GM12878 (cell line): ENCODE results near the gene TRPM5. TPM values are rescaled to one million over a fixed set of nuclear protein-coding genes. Genes with fewer than 3 reads are reported as not detected.

Experiments
- ATAC-seq: fragments of 200-7000 bp; cut with Tn5 transposase; 3 replicates; pipeline ENCODE4 v1.9.1; 2020; ENCODE audit warnings: mild to moderate bottlenecking, moderate library complexity
- BruUV-seq: library from RNA; stranded (reverse); fragments of 400-500 nt; replicated peaks from 2 replicates; lab custom pipeline; 2021; lab: Mats Ljungman, UMichigan
- CTCF ChIA-PET: fragments of 300-600 bp; sonication (Branson Sonifier 250); formaldehyde crosslinking; extraction: SDS; loops from one replicate; lab custom pipeline; 2021; ENCODE audit warnings: inconsistent platforms; lab: Yijun Ruan, JAX
- POLR2A ChIA-PET: fragments of 350-600 bp; formaldehyde crosslinking; extraction: SDS; loops from one replicate; lab custom pipeline; 2021; ENCODE audit warnings: inconsistent platforms; lab: Charles Lee
- RAD21 ChIA-PET: fragments of 300-600 bp; sonication (Branson Sonifier 250); formaldehyde crosslinking; loops from one replicate; lab custom pipeline; 2023; ENCODE audit warnings: antibody characterized with exemption; ENCODE audit not compliant: unreplicated experiment; lab: Charles Lee
- SMC1A ChIA-PET: fragments of 300-600 bp; sonication (Branson Sonifier 250); formaldehyde crosslinking; loops from one replicate; lab custom pipeline; 2023; ENCODE audit not compliant: unreplicated experiment, uncharacterized antibody; lab: Charles Lee
- DNase-seq: peaks from one replicate; pipeline ENCODE4 v3.0.0-alpha.2; 2011; ENCODE audit warnings: low read depth, low spot score
- FAIRE-seq: peaks from 3 replicates; lab custom pipeline; 2011; peaks lifted over from hg19 to GRCh38; lab: Jason Lieb, UNC
- H2AFZ ChIP-seq: 2 replicates; pipeline ENCODE4 v1.6.0; 2011; ENCODE audit warnings: low read depth, low read length, control low read depth; ENCODE audit not compliant: control insufficient read depth
- H3K27ac ChIP-seq: 2 replicates; pipeline ENCODE4 v1.5.1; 2011; ENCODE audit warnings: control low read depth; ENCODE audit not compliant: control insufficient read depth, insufficient read depth
- H3K27me3 ChIP-seq, 2 experiments: replicated peaks in 1 of 2; 2 replicates each; pipeline versions ENCODE4 v1.6.0 to v1.6.1; 2011; ENCODE audit warnings: low read length in 1 of 2; ENCODE audit not compliant: control insufficient read depth in 2 of 2, insufficient read depth in 2 of 2
- H3K36me3 ChIP-seq, 2 experiments: 2 replicates each; pipeline ENCODE4 v1.5.1; 2011; ENCODE audit warnings: low read length in 1 of 2; ENCODE audit not compliant: control insufficient read depth in 2 of 2, insufficient read depth in 2 of 2
- H3K4me1 ChIP-seq: 2 replicates; pipeline ENCODE4 v1.6.1; 2011; ENCODE audit warnings: mild to moderate bottlenecking, low read length, moderate library complexity, mixed read lengths; ENCODE audit not compliant: control insufficient read depth, insufficient read depth
- H3K4me2 ChIP-seq: 2 replicates; pipeline ENCODE4 v1.6.0; 2011; ENCODE audit warnings: control low read depth; ENCODE audit not compliant: control insufficient read depth, insufficient read depth
- H3K4me3 ChIP-seq: fragments of 200-600 bp; sonication (generic); 2 replicates; pipeline ENCODE4 v1.5.1; 2016
- H3K79me2 ChIP-seq: 2 replicates; pipeline ENCODE4 v1.6.0; 2011; ENCODE audit warnings: low read length; ENCODE audit not compliant: control insufficient read depth, insufficient read depth
- H3K9ac ChIP-seq: 2 replicates; pipeline ENCODE4 v1.8.0; 2011; ENCODE audit warnings: low read length, control low read depth, mixed read lengths; ENCODE audit not compliant: control insufficient read depth, insufficient read depth
- H3K9me3 ChIP-seq: replicated peaks from 3 replicates; pipeline ENCODE4 v1.5.1; 2011; ENCODE audit warnings: mild to moderate bottlenecking, low read length; ENCODE audit not compliant: control insufficient read depth, insufficient read depth
- H4K20me1 ChIP-seq: 2 replicates; pipeline ENCODE4 v1.6.0; 2011; ENCODE audit not compliant: control insufficient read depth, insufficient read depth
- ATF3 ChIP-seq: IDR thresholded peaks from 2 replicates; pipeline ENCODE4 v1.6.1; 2011; ENCODE audit warnings: low read depth, mild to moderate bottlenecking, low read length, moderate library complexity, borderline replicate concordance; ENCODE audit errors: extremely low read depth
- DPF2 ChIP-seq: fragments of 450-650 bp; IDR thresholded peaks from 2 replicates; pipeline ENCODE4 v1.6.1; 2017; ENCODE audit warnings: mild to moderate bottlenecking
- EZH2 ChIP-seq: IDR thresholded peaks from 2 replicates; pipeline ENCODE4 v1.6.1; 2012; ENCODE audit warnings: low read depth, mild to moderate bottlenecking, control low read depth, inconsistent platforms, low read length, borderline replicate concordance; ENCODE audit not compliant: control insufficient read depth
- HDAC2 ChIP-seq: fragments of 200-600 bp; sonication (generic); IDR thresholded peaks from 2 replicates; pipeline ENCODE4 v1.6.1; 2017
- IKZF1 ChIP-seq: fragments of 450-650 bp; conservative IDR thresholded peaks from 2 replicates; pipeline ENCODE4 v1.6.1; 2017; ENCODE audit warnings: antibody characterized with exemption, mild to moderate bottlenecking
- NFYA ChIP-seq: IDR thresholded peaks from 2 replicates; pipeline ENCODE4 v1.6.1; 2011; ENCODE audit warnings: low read depth, mild to moderate bottlenecking, low read length, improper control_type of control experiment, borderline replicate concordance
- NR2F1 ChIP-seq: fragments of 450-650 bp; conservative IDR thresholded peaks from 2 replicates; pipeline ENCODE4 v1.6.1; 2017; ENCODE audit warnings: mild to moderate bottlenecking
- RBBP5 ChIP-seq: fragments of 200-600 bp; sonication (generic); conservative IDR thresholded peaks from 2 replicates; pipeline ENCODE4 v1.6.1; 2016
- RUNX3 ChIP-seq: IDR thresholded peaks from 2 replicates; pipeline ENCODE4 v1.6.1; 2012; ENCODE audit warnings: low read length, inconsistent platforms
- SUPT20H ChIP-seq: IDR thresholded peaks from 2 replicates; pipeline ENCODE4 v1.6.1; 2011; ENCODE audit warnings: low read depth, mild to moderate bottlenecking, low read length, moderate library complexity, borderline replicate concordance; ENCODE audit not compliant: control insufficient read depth
- TCF3 ChIP-seq: IDR thresholded peaks from 2 replicates; pipeline ENCODE4 v1.6.1; 2012; ENCODE audit warnings: low read depth, mild to moderate bottlenecking, low read length, borderline replicate concordance; ENCODE audit not compliant: insufficient read depth
- ZNF622 ChIP-seq: fragments of 450-650 bp; IDR thresholded peaks from 2 replicates; pipeline ENCODE4 v1.6.1; 2017; ENCODE audit warnings: mild to moderate bottlenecking, inconsistent platforms
- ZSCAN29 ChIP-seq: fragments of 450-650 bp; IDR thresholded peaks from 2 replicates; pipeline ENCODE4 v1.6.1; 2017; ENCODE audit warnings: mild to moderate bottlenecking, moderate library complexity
- WGBS: methylation state at CpG from one replicate; pipeline ENCODE4 v1.1.6; 2016; ENCODE audit warnings: low lambda C conversion rate; ENCODE audit not compliant: insufficient replicate concordance, insufficient coverage; ENCODE audit errors: missing lambda C conversion rate; 5-methylcytosine and 5-hydroxymethylcytosine counted together
- in situ Hi-C: fragments of 300-500 bp; cut with MboI; formaldehyde crosslinking; loops from 9 replicates; pipeline ENCODE4 v1.14.3; 2018; ENCODE audit warnings: mixed read lengths
- intact Hi-C: fragments of 100-400 bp; cut with micrococcal nuclease; formaldehyde crosslinking; loops from one replicate; pipeline ENCODE4 v1.14.2; 2022; ENCODE audit not compliant: unreplicated experiment
- polyA plus RNA-seq, 11 experiments: library from polyadenylated mRNA; depleted of rRNA in 4 of 11; unstranded in 6 of 11; stranded (reverse) in 5 of 11; fragments of >200 nt; fragmentation: Nextera tagmentation in 4 of 11; fragmentation: Illumina TruSeq in 1 of 11; extraction: Ambion mirVana in 4 of 11; extraction: Trizol in 1 of 11; gene quantifications; 1 replicate in 1 of 11; 2 replicates in 10 of 11; pipeline versions ENCODE4 v1.2.1 to v1.2.3, GENCODE V29; 2011 to 2016; ENCODE audit warnings: inconsistent platforms in 2 of 11, missing spikeins in 2 of 11, low read depth in 1 of 11
- total RNA-seq, 4 experiments: library from RNA; depleted of rRNA in 3 of 4; stranded (reverse); fragments of >200 nt in 3 of 4; fragmentation: Illumina TruSeq in 1 of 4; extraction: Trizol in 1 of 4; gene quantifications; 2 replicates each; pipeline versions ENCODE4 v1.2.1 to v1.2.3, GENCODE V29; 2013 to 2021
- TF ChIP-seq, protein P1 (sequence below): IDR thresholded peaks from 2 replicates; pipeline ENCODE4 v1.6.1; 2012; ENCODE audit warnings: low read depth, low read length, improper control_type of control experiment
- TF ChIP-seq, protein P2 (sequence below): fragments of 450-650 bp; IDR thresholded peaks from 2 replicates; pipeline ENCODE4 v1.6.1; 2017; ENCODE audit warnings: mild to moderate bottlenecking, low read depth, inconsistent platforms; ENCODE audit not compliant: poor library complexity, severe bottlenecking

Gene TRPM5
- total and polyA plus RNA-seq, 10 of the 15 experiments (the other 5 are each of a cell fraction or from before 2014, with no cell fraction given) = not detected

- TF ChIP-seq ATF3 = no peak
- TF ChIP-seq RBBP5 = no peak
- TF ChIP-seq ZSCAN29 = no peak
These were observed 33.7 kb downstream of the TRPM5 start (continued) for GRCh38 chr11:2410616-2411015.

DNA sequence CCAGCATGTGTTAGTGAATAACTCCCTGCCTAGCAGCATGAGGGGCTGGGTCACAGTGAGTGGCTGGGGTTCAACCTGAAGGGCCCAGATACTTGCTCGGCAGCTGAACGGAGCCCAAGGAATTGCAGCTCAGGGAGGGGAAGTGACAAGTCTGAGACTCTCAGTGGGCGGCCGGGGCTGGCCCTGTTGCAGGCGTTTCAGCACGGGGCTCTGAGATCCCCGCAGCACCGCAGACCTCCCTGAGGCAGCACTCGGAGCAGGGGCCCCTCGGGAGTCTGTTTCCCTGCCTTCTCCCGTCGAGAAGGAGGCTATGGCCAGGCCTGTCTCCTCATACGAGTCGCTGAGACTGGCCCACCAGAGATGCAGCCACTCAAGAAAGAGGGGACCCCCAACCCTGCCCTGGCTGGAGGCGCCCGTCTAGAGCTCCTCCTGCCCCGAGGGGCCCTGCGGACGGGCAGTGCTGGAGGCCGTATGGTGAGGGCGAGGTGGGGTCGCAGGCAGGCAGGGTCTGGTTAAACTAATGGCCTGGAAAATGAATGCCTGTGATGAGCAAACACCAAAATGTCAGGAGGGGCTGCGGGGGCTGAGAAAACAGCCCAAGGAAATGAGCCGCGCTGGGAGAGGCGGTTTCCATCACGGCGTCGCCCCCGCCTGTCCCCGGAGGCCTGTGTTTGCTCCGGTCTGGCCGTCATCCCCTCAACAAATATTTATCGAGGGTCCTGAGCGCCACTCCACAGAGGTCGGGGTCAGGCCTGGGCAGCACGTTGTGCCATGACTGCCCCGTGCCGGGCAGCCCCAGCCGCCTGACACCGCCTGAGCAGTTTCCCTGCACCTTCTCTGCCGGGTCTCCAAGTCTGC lies 34.5 kb downstream of the TRPM5 start:
- Histone ChIP-seq H3K27ac (no peak overlapping the region), H2AFZ (no peak overlapping the region), H4K20me1 (no peaks in the 10 kb centered on the region), H3K4me2 (no peak overlapping the region), H3K4me1 (no peaks in the 10 kb centered on the region), H3K4me3 (no peak overlapping the region), H3K9me3 (no peaks in the 10 kb centered on the region), H3K36me3 (no peaks in the 10 kb centered on the region), H3K9ac (no peak overlapping the region), H3K27me3 (no peaks in the 10 kb centered on the region), H3K79me2 (no peaks in the 10 kb centered on the region)
- no TSS peak for BruUV-seq
- no peak for ATAC-seq
- no peak for DNase-seq
- intact Hi-C loops (no loop called here), in situ Hi-C loops (no loop called here)
- RAD21 ChIA-PET = interaction anchor here (1.3 kb wide), 1 partner anchor 105 kb away, joined by 3 read pairs; no protein-coding TSS in a partner anchor
- SMC1A ChIA-PET = no interaction called here
- CTCF ChIA-PET = interaction anchor here (1.8 kb wide), 1 partner anchor 10 kb away, joined by 6 read pairs; no protein-coding TSS in a partner anchor
- WGBS = 45% methylated on average over 40 of the region's 42 CpGs
- POLR2A ChIA-PET = no interaction called here
- no peak for FAIRE-seq
- TF ChIP-seq, protein P1, sequence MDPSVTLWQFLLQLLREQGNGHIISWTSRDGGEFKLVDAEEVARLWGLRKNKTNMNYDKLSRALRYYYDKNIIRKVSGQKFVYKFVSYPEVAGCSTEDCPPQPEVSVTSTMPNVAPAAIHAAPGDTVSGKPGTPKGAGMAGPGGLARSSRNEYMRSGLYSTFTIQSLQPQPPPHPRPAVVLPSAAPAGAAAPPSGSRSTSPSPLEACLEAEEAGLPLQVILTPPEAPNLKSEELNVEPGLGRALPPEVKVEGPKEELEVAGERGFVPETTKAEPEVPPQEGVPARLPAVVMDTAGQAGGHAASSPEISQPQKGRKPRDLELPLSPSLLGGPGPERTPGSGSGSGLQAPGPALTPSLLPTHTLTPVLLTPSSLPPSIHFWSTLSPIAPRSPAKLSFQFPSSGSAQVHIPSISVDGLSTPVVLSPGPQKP = no peak
- TF ChIP-seq SUPT20H (no peak), NFYA (no peak), ZNF622 (no peak), NR2F1 (no peak), HDAC2 (no peak), IKZF1 (no peak), DPF2 (no peak), TCF3 (no peak), RUNX3 (no peak), EZH2 (no peak)
- TF ChIP-seq, protein P2, sequence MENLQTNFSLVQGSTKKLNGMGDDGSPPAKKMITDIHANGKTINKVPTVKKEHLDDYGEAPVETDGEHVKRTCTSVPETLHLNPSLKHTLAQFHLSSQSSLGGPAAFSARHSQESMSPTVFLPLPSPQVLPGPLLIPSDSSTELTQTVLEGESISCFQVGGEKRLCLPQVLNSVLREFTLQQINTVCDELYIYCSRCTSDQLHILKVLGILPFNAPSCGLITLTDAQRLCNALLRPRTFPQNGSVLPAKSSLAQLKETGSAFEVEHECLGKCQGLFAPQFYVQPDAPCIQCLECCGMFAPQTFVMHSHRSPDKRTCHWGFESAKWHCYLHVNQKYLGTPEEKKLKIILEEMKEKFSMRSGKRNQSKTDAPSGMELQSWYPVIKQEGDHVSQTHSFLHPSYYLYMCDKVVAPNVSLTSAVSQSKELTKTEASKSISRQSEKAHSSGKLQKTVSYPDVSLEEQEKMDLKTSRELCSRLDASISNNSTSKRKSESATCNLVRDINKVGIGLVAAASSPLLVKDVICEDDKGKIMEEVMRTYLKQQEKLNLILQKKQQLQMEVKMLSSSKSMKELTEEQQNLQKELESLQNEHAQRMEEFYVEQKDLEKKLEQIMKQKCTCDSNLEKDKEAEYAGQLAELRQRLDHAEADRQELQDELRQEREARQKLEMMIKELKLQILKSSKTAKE = no peak
